ENCODE results near the gene MTMR11. TPM values are rescaled to one million over a fixed set of nuclear protein-coding genes. Genes with fewer than 3 reads are reported as not detected.

The MTMR11 gene
- total and polyA plus RNA-seq, 2 of the 8 experiments (the other 6 are each of a cell fraction or from before 2014, with no cell fraction given), result 3.7 to 4.8 TPM

DNA sequence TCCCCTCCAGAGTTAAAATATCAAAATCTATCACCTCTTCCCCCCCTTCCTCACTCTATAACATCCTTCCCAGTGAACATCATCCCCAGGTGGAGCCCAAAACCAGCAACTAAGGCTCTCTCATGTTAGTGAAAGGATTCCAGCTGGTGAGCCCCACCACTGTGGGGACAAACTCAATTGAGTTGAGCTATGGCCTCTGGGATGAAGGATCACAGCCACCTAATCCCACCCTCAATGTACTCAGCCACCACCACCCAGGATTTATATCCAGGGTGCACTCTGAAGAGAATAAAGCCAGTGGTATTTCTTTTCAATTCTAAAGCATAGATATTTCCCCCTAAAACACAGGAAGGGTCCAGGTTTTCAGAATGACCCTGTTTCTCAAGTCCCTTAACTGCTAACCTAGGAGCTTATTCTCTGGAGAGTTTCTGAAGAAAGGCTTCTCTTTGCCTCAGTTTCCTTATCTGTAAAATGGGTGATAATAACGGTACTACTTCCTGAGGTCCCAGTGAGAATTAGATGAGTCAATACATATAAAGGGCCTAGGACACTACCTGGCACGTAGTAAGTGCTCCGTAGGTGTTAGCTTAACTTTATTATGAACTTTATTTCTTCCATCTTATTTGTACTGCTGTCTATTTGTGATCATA, 53.0 kb downstream of the MTMR11 start:
- H2AK5ac ChIP-seq (ENCODE audit: low read depth, low read length), result no peak overlapping the region
- peaks cover 0 to 5% (median 0%) of the 10 kb centered on the region in 4 experiments; a peak in 4 of 7 replicates for H3K4me1 ChIP-seq (replicated peaks in 1 of 4; ENCODE audit: control insufficient read depth in 3 of 4, insufficient read depth in 4 of 4, low read length in 3 of 4)
- WGBS, 2 experiments (ENCODE audit: extremely low coverage in 1 of 2, insufficient coverage in 1 of 2, insufficient read length in 1 of 2, insufficient replicate concordance in 2 of 2, low coverage in 1 of 2, low lambda C conversion rate in 2 of 2, missing lambda C conversion rate in 1 of 2), result 94% methylated on average over 3 of the region's 3 CpGs; no CpG with 5 or more reads in 1 of the 2 experiments
- 0 out of 4 replicates have a peak, but pooled peaks cover 0 to 4% of the 10 kb centered on the region in 2 experiments for H3K79me2 ChIP-seq (ENCODE audit: control insufficient read depth in 1 of 2, insufficient read depth in 2 of 2, low read length in 2 of 2)
- H3K4me2 ChIP-seq (ENCODE audit: insufficient read depth in 1 of 2, low read depth in 2 of 2, low read length in 2 of 2), result no peak overlapping the region; a peak in 1 of 4 replicates
- no peak overlapping the region for H4K8ac ChIP-seq (ENCODE audit: extremely low read depth, insufficient read depth, low read length)
- H4K5ac ChIP-seq (ENCODE audit: insufficient read length, low read depth, low read length), result no peak overlapping the region
- no peak overlapping the region for H2BK120ac ChIP-seq (replicated peaks; ENCODE audit: low read depth, low read length)
- H3K4ac ChIP-seq (replicated peaks; ENCODE audit: insufficient read length, low read depth, low read length), result no peak overlapping the region
- TF ChIP-seq POLR2AphosphoS5 (IDR thresholded peaks at IDR 0.05; ENCODE audit: low read depth, low read length) (peak; percentile 37), TAF1 (IDR thresholded peaks at IDR 0.05; ENCODE audit: low read depth, low read length) (no peak), GABPA (IDR thresholded peaks at IDR 0.05; ENCODE audit: borderline replicate concordance, insufficient read depth, low read length) (no peak), POLR2A (IDR thresholded peaks at IDR 0.05; ENCODE audit: control extremely low read depth in 1 of 2, low read depth in 2 of 2, low read length in 2 of 2) (peak in 1 of 2 experiments; percentile 50; a peak in 2 of 3 replicates), SIN3A (conservative IDR thresholded peaks at IDR 0.05 in 1 of 2, IDR thresholded peaks at IDR 0.05 in 1 of 2; ENCODE audit: low read depth in 1 of 2, low read length in 2 of 2) (no peak), KDM1A (IDR thresholded peaks at IDR 0.05; ENCODE audit: borderline replicate concordance, low read length) (0 out of 2 replicates have a peak, but pooled peaks have one; percentile 54), TAF7 (optimal IDR thresholded peaks at IDR 0.05; ENCODE audit: borderline replicate concordance, low read depth, low read length) (no peak)
- H3K9ac ChIP-seq (replicated peaks in 1 of 4; ENCODE audit: extremely low read depth in 1 of 4, low read depth in 3 of 4, low read length in 3 of 4), result no peak overlapping the region
- H4K20me1 ChIP-seq (replicated peaks in 1 of 2; ENCODE audit: control insufficient read depth in 1 of 2, insufficient read depth in 2 of 2, low read length in 2 of 2), result no peaks in the 10 kb centered on the region
- H3K9me3 ChIP-seq (ENCODE audit: insufficient read depth in 2 of 2, low read depth in 1 of 2, low read length in 1 of 2), result no peaks in the 10 kb centered on the region
- no peak overlapping the region for H2BK15ac ChIP-seq (ENCODE audit: low read length)
- H3K4me3 ChIP-seq (ENCODE audit: extremely low read depth in 1 of 4, insufficient read depth in 2 of 4, low read depth in 3 of 4, low read length in 4 of 4), result peak overlapping the region in 1 of 4 experiments; percentile 86; a peak in 1 of 8 replicates
- H2BK12ac ChIP-seq (ENCODE audit: low read depth, low read length), result no peak overlapping the region
- CTCF ChIA-PET (ENCODE audit: partially characterized antibody), result no interaction called here
- H2BK5ac ChIP-seq (ENCODE audit: low read depth, low read length), result no peak overlapping the region
- H2AFZ ChIP-seq (ENCODE audit: low read length), result no peak overlapping the region
- H2BK20ac ChIP-seq (ENCODE audit: low read length), result no peak overlapping the region
- FAIRE-seq, result no peak
- no peak overlapping the region for H4K91ac ChIP-seq (replicated peaks; ENCODE audit: insufficient read length, low read length)
- H3K14ac ChIP-seq (ENCODE audit: insufficient read length), result no peak overlapping the region
- H3K23me2 ChIP-seq (ENCODE audit: low read depth, low read length), result peaks cover 17% of the 10 kb centered on the region
- H3K56ac ChIP-seq (replicated peaks; ENCODE audit: insufficient read length, low read depth, low read length), result no peak overlapping the region
- H3K36me3 ChIP-seq (ENCODE audit: control insufficient read depth in 2 of 4, insufficient read depth in 4 of 4, low read length in 3 of 4), result no peaks in the 10 kb centered on the region
- DNase-seq (ENCODE audit: low read depth in 1 of 2, low spot score in 2 of 2), result no peak
- H3K27me3 ChIP-seq (replicated peaks in 1 of 4; ENCODE audit: control insufficient read depth in 3 of 4, extremely low read depth in 1 of 4, insufficient read depth in 3 of 4, low read length in 3 of 4), result no peaks in the 10 kb centered on the region
- peaks cover 3% of the 10 kb centered on the region; the same call in 1 of the 2 replicates for H3K79me1 ChIP-seq (ENCODE audit: low read depth, low read length)
- no peak overlapping the region for H3K23ac ChIP-seq (ENCODE audit: insufficient read length)
- H3K27ac ChIP-seq (ENCODE audit: low read depth, low read length), result no peak overlapping the region
- H3K18ac ChIP-seq (ENCODE audit: extremely low read depth, low read length), result no peak overlapping the region
- POLR2A ChIA-PET (ENCODE audit: partially characterized antibody), result interaction anchor here (1.3 to 8.5 kb wide), 6 partner anchors 11 to 168 kb away, joined by 3 to 278 read pairs (median 14); partner anchors contain the start of gene MTMR11

Measured in H1 (cell line).